Retina (tissue), 1 donor: ENCODE data around the gene LILRB5.
"Not testable (repeated sequence)": the region's sequence is repeated elsewhere in the genome, so short reads cannot be mapped to it uniquely, and the experiment has no call there.

Source experiments
- DNase-seq: peaks from one replicate; pipeline ENCODE4 v3.0.0-alpha.2; 2016

The LILRB5 gene

GRCh38 chr19:54257116-54257480 lies at the start of gene LILRB5:
TSS of gene LILRB5 (minus strand) at chr19:54257273. CDS start at chr19:54257193, 80 bp downstream.
- no peak for DNase-seq

- DNase-seq = no peak
These were observed 48.1 kb upstream of the LILRB5 start for GRCh38 chr19:54305141-54305540.

- no peak for DNase-seq
These were observed 45.2 kb upstream of the LILRB5 start for GRCh38 chr19:54302257-54302656.

GRCh38 chr19:54299515-54299914 lies 42.4 kb upstream of the LILRB5 start:
- no peak for DNase-seq

GRCh38 chr19:54299126-54299498 lies 42.0 kb upstream of the LILRB5 start:
- DNase-seq = no peak

GRCh38 chr19:54298357-54299125 lies 41.5 kb upstream of the LILRB5 start:
- DNase-seq = no peak

- no peak for DNase-seq
These were observed 40.8 kb upstream of the LILRB5 start for GRCh38 chr19:54297759-54298305.

GRCh38 chr19:54294539-54294938 lies 37.5 kb upstream of the LILRB5 start:
- no peak for DNase-seq

- not testable (repeated sequence) for DNase-seq
These were observed 32.1 kb upstream of the LILRB5 start for GRCh38 chr19:54289160-54289559.

- DNase-seq = no peak
These were observed 30.4 kb upstream of the LILRB5 start for GRCh38 chr19:54287456-54287855.

- not testable (repeated sequence) for DNase-seq
These were observed 29.2 kb upstream of the LILRB5 start for GRCh38 chr19:54286283-54286682.

- not testable (repeated sequence) for DNase-seq
These were observed 28.5 kb upstream of the LILRB5 start for GRCh38 chr19:54285427-54286056.

- DNase-seq = no peak
These were observed 25.8 kb upstream of the LILRB5 start for GRCh38 chr19:54282686-54283470.

GRCh38 chr19:54281729-54282075 lies 24.6 kb upstream of the LILRB5 start:
- DNase-seq = not testable (repeated sequence)

GRCh38 chr19:54281007-54281728 lies 24.1 kb upstream of the LILRB5 start, which contains the start of gene LILRB2:
TSS of gene LILRB2 (minus strand) at chr19:54281110. CDS start at chr19:54280496, 614 bp downstream.
- no peak for DNase-seq

- DNase-seq = not testable (repeated sequence)
These were observed 23.4 kb upstream of the LILRB5 start for GRCh38 chr19:54280441-54280840.

- not testable (repeated sequence) for DNase-seq
These were observed 23.0 kb upstream of the LILRB5 start for GRCh38 chr19:54280025-54280424.

- DNase-seq = no peak
These were observed 22.4 kb upstream of the LILRB5 start for GRCh38 chr19:54279406-54279962.

GRCh38 chr19:54278571-54279195 lies 21.6 kb upstream of the LILRB5 start:
- DNase-seq = not testable (repeated sequence)

GRCh38 chr19:54278056-54278455 lies 21.0 kb upstream of the LILRB5 start:
- DNase-seq = not testable (repeated sequence)

GRCh38 chr19:54277111-54277615 lies 20.1 kb upstream of the LILRB5 start:
- DNase-seq = not testable (repeated sequence)

GRCh38 chr19:54275951-54276350 lies 18.9 kb upstream of the LILRB5 start:
- DNase-seq = no peak
